ENCODE data around the gene ARL13B.
"Not testable (repeated sequence)": the region's sequence is repeated elsewhere in the genome, so short reads cannot be mapped to it uniquely, and the experiment has no call there.

ARL13B gene

GRCh38 chr3:93979850-93980676 lies at the start of gene ARL13B:
Gene ARL13B (plus strand): TSS chr3:93980155. CDS start chr3:93980424, 269 bp downstream.
- peak; percentile 100 for ATAC-seq

GRCh38 chr3:93931597-93932229 lies 48.2 kb upstream of the ARL13B start:
- ATAC-seq = no peak

- no peak for ATAC-seq
Observed at GRCh38 chr3:93934366-93935046, 45.4 kb upstream of the ARL13B start.

GRCh38 chr3:93936549-93936948 lies 43.4 kb upstream of the ARL13B start:
- ATAC-seq = no peak

GRCh38 chr3:93937485-93937884 lies 42.5 kb upstream of the ARL13B start:
- not testable (repeated sequence) for ATAC-seq

GRCh38 chr3:93949958-93950357 lies 30.0 kb upstream of the ARL13B start:
- not testable (repeated sequence) for ATAC-seq

GRCh38 chr3:93961026-93961425 lies 18.9 kb upstream of the ARL13B start:
- no peak for ATAC-seq

GRCh38 chr3:93961489-93961888 lies 18.5 kb upstream of the ARL13B start:
- ATAC-seq = no peak

GRCh38 chr3:93962798-93963197 lies 17.2 kb upstream of the ARL13B start:
- no peak for ATAC-seq

GRCh38 chr3:93965106-93965505 lies 14.8 kb upstream of the ARL13B start:
- not testable (repeated sequence) for ATAC-seq

- no peak for ATAC-seq
Observed at GRCh38 chr3:93969443-93969842, 10.5 kb upstream of the ARL13B start.

GRCh38 chr3:93969997-93970396 lies 10.0 kb upstream of the ARL13B start:
- no peak for ATAC-seq

GRCh38 chr3:93973131-93974126 lies 6.5 kb upstream of the ARL13B start, which contains the start of gene PROS1:
Gene PROS1 (minus strand): TSS chr3:93973896. CDS start chr3:93973749, 147 bp downstream.
- ATAC-seq = peak; percentile 76 to 92

- no peak for ATAC-seq
Observed at GRCh38 chr3:93981649-93982048, 1.7 kb downstream of the ARL13B start.

GRCh38 chr3:93983408-93983807 lies 3.5 kb downstream of the ARL13B start:
- no peak for ATAC-seq

GRCh38 chr3:93984618-93985017 lies 4.7 kb downstream of the ARL13B start:
- no peak for ATAC-seq

GRCh38 chr3:93988283-93988682 lies 8.3 kb downstream of the ARL13B start:
- no peak for ATAC-seq

- no peak for ATAC-seq
Observed at GRCh38 chr3:93988764-93989163, 8.8 kb downstream of the ARL13B start.

GRCh38 chr3:93989241-93989640 lies 9.3 kb downstream of the ARL13B start:
- no peak for ATAC-seq

- no peak for ATAC-seq
Observed at GRCh38 chr3:93991631-93992030, 11.7 kb downstream of the ARL13B start.

- ATAC-seq = no peak
Observed at GRCh38 chr3:93992207-93992606, 12.3 kb downstream of the ARL13B start.

GRCh38 chr3:93994056-93994455 lies 14.1 kb downstream of the ARL13B start:
- no peak for ATAC-seq

Measured in activated CD4-positive, CD25-positive, alpha-beta regulatory T cell treated with anti-CD3 and anti-CD28 coated beads, Interleukin-2, amount 50 U/mL, for 24 hours (primary cell).